ENCODE measurements around the gene RYR2.

The RYR2 gene

DNA sequence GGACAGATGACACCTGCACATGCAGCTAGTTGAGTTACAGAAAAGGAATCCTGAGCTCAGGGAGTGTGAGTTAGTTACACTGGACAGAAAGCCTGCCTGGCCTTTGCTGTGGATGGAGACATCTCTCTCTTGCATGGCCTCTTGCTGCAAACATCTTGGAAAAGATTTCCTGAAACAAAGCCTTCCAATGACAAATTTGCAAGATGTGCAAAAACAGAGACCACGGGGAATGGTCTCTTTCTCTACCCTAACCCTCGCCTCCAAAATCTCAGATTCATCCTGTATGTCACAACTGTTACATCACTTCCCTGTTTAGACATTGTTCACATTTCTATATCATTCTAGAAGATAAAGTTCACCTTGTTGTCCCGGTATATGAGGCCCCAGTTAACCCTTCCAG lies 415.6 kb downstream of the RYR2 start:
- no peaks in the 10 kb centered on the region for H3K36me3 ChIP-seq (ENCODE audit: low read depth)
- H3K27me3 ChIP-seq (ENCODE audit: insufficient read depth, poor library complexity, severe bottlenecking) = no peaks in the 10 kb centered on the region
- no peak overlapping the region for H3K27ac ChIP-seq (ENCODE audit: poor library complexity, severe bottlenecking)
- H3K4me3 ChIP-seq (ENCODE audit: severe bottlenecking) = no peak overlapping the region
- H3K9me3 ChIP-seq (ENCODE audit: severe bottlenecking) = no peaks in the 10 kb centered on the region
- no peak for DNase-seq (ENCODE audit: low spot score)
- H3K4me1 ChIP-seq (ENCODE audit: insufficient read depth, poor library complexity, severe bottlenecking) = no peaks in the 10 kb centered on the region
- ATAC-seq (ENCODE audit: low read depth) = no peak
- TF ChIP-seq, protein P1, sequence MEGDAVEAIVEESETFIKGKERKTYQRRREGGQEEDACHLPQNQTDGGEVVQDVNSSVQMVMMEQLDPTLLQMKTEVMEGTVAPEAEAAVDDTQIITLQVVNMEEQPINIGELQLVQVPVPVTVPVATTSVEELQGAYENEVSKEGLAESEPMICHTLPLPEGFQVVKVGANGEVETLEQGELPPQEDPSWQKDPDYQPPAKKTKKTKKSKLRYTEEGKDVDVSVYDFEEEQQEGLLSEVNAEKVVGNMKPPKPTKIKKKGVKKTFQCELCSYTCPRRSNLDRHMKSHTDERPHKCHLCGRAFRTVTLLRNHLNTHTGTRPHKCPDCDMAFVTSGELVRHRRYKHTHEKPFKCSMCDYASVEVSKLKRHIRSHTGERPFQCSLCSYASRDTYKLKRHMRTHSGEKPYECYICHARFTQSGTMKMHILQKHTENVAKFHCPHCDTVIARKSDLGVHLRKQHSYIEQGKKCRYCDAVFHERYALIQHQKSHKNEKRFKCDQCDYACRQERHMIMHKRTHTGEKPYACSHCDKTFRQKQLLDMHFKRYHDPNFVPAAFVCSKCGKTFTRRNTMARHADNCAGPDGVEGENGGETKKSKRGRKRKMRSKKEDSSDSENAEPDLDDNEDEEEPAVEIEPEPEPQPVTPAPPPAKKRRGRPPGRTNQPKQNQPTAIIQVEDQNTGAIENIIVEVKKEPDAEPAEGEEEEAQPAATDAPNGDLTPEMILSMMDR (IDR thresholded peaks at IDR 0.05; ENCODE audit: poor library complexity, severe bottlenecking) = no peak

DNA sequence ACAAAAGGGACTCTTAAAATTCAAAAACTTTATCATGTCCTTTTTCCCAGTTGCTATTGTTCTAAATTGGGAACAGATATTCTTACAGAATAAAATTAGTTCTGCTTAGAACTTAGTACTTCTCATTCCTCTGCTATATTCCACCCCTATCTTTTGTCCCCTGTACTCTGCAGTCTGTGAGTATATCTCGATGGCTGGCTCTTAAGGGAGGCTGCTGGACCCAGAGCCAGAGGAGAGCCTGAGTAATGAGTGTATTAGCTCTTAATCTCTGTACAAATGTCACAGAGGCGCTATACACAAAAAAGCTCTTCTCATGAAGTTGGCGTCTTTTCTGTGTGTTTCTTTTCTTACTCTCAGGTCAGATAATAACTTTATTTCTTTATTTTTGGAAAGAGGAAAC lies 425.3 kb downstream of the RYR2 start:
- Histone ChIP-seq H3K36me3 (ENCODE audit: low read depth) (no peaks in the 10 kb centered on the region), H3K27ac (ENCODE audit: poor library complexity, severe bottlenecking) (no peak overlapping the region), H3K4me1 (ENCODE audit: insufficient read depth, poor library complexity, severe bottlenecking) (no peaks in the 10 kb centered on the region), H3K9me3 (ENCODE audit: severe bottlenecking) (no peaks in the 10 kb centered on the region), H3K27me3 (ENCODE audit: insufficient read depth, poor library complexity, severe bottlenecking) (no peaks in the 10 kb centered on the region), H3K4me3 (ENCODE audit: severe bottlenecking) (no peak overlapping the region)
- TF ChIP-seq, protein P1 (IDR thresholded peaks at IDR 0.05; ENCODE audit: poor library complexity, severe bottlenecking) = no peak
- ATAC-seq (ENCODE audit: low read depth) (no peak), DNase-seq (ENCODE audit: low spot score) (no peak)

DNA sequence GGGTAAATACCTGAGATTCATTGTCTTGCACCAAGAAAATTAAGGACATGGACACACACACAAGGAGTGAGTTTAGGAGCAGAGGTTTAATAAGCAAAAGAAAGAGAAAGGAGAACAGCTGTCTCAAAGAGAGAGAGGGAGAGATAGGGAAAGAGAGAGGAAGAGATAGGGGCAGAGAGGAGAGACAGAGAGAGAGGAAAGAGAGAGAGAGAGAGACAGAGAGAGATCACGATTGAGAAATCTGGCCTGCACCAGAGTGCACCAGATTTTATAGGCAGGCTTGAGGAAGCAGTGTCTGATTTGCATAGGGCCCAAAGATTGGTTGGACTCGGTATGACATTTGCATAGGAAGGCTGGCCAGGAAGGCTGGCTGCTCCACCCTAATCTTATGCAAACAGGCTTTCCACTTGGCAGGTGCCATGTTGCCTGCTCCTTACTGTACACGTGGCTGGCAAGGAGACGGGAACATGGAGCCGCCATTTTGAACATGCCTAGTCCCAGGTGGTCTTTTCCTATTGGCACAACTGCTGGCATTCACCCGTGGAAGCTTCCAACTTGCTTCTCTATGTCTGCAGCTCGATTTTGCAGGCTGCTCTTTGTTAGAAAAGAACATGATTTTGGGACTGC lies 428.8 kb downstream of the RYR2 start:
- Histone ChIP-seq H3K9me3 (ENCODE audit: severe bottlenecking) (no peaks in the 10 kb centered on the region), H3K4me3 (ENCODE audit: severe bottlenecking) (no peak overlapping the region), H3K36me3 (ENCODE audit: low read depth) (no peaks in the 10 kb centered on the region), H3K4me1 (ENCODE audit: insufficient read depth, poor library complexity, severe bottlenecking) (no peaks in the 10 kb centered on the region), H3K27me3 (ENCODE audit: insufficient read depth, poor library complexity, severe bottlenecking) (no peaks in the 10 kb centered on the region), H3K27ac (ENCODE audit: poor library complexity, severe bottlenecking) (no peak overlapping the region)
- no peak for DNase-seq (ENCODE audit: low spot score)
- ATAC-seq (ENCODE audit: low read depth) = no peak; the same call in 2 of the 3 replicates
- TF ChIP-seq, protein P1 (IDR thresholded peaks at IDR 0.05; ENCODE audit: poor library complexity, severe bottlenecking) = no peak

DNA sequence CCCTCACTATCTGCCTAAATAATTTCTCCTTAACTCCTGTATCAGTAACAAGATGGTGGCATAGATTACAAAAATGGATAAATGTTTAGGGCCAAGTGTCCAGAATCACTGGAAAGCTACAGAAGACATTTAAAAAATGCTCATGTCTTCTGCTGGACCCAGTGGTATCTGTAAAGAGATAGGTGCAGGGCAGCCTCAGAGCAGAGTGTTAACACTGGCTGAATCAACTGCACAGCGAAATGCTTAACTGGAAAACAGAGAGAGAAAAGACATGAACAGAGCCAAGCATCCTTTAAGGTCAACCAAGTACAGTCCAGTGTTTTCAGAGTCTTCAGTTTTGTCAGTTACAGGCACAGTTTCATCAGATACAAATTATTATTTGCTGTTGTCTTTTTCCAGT lies 429.4 kb downstream of the RYR2 start:
- no peak overlapping the region for H3K27ac ChIP-seq (ENCODE audit: poor library complexity, severe bottlenecking)
- no peak for DNase-seq (ENCODE audit: low spot score)
- TF ChIP-seq, protein P1 (IDR thresholded peaks at IDR 0.05; ENCODE audit: poor library complexity, severe bottlenecking) = no peak
- no peak overlapping the region for H3K4me3 ChIP-seq (ENCODE audit: severe bottlenecking)
- H3K4me1 ChIP-seq (ENCODE audit: insufficient read depth, poor library complexity, severe bottlenecking) = no peaks in the 10 kb centered on the region
- ATAC-seq (ENCODE audit: low read depth) = no peak
- H3K36me3 ChIP-seq (ENCODE audit: low read depth) = no peaks in the 10 kb centered on the region
- H3K27me3 ChIP-seq (ENCODE audit: insufficient read depth, poor library complexity, severe bottlenecking) = no peaks in the 10 kb centered on the region
- H3K9me3 ChIP-seq (ENCODE audit: severe bottlenecking) = no peaks in the 10 kb centered on the region

DNA sequence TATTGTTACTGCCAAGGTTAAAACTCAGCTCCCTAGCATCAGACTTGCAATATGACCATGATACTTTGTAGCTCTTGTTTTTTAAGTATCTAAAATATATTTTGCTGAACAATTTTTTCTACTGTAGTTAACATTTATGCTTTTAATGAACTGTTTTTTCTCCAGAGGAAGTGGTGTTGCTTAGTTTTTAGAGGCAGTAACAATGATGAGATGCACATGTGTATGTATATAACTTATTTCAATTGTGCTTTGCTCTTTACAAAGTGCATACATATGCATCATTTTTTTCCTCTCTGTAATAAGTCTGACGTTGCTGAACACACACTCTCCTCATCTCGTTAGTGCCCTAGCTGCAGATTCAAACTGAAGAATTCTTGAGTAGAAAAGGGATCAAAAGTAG lies 430.0 kb downstream of the RYR2 start:
- no peak overlapping the region for H3K27ac ChIP-seq (ENCODE audit: poor library complexity, severe bottlenecking)
- H3K9me3 ChIP-seq (ENCODE audit: severe bottlenecking) = no peaks in the 10 kb centered on the region
- no peak overlapping the region for H3K4me3 ChIP-seq (ENCODE audit: severe bottlenecking)
- TF ChIP-seq, protein P1 (IDR thresholded peaks at IDR 0.05; ENCODE audit: poor library complexity, severe bottlenecking) = no peak
- no peaks in the 10 kb centered on the region for H3K4me1 ChIP-seq (ENCODE audit: insufficient read depth, poor library complexity, severe bottlenecking)
- no peaks in the 10 kb centered on the region for H3K27me3 ChIP-seq (ENCODE audit: insufficient read depth, poor library complexity, severe bottlenecking)
- ATAC-seq (ENCODE audit: low read depth) (no peak), DNase-seq (ENCODE audit: low spot score) (no peak)
- no peaks in the 10 kb centered on the region for H3K36me3 ChIP-seq (ENCODE audit: low read depth)
